Stimulated activated naive CD8-positive, alpha-beta T cell treated with anti-CD3 and anti-CD28 coated beads, Interleukin-15, amount 100 ng/mL, for 72 hours (primary cell): ENCODE data around the gene PHF14.

Experiments
- ATAC-seq: fragments of 150-1000 bp; cut with Tn5 transposase; 2 replicates; pipeline ENCODE4 v1.10.0; 2021; ENCODE audit warnings: mild to moderate bottlenecking, moderate library complexity
- DNase-seq, 2 donors: peaks; one replicate each; pipeline ENCODE4 v3.0.0; 2021 to 2022
- H3K27ac Mint-ChIP-seq, 2 donors: one replicate each; pipeline ENCODE4 v1.8.0; 2022; ENCODE audit warnings: mild to moderate bottlenecking in 2 of 2, mixed read lengths in 2 of 2, moderate library complexity in 2 of 2
- H3K27me3 Mint-ChIP-seq: one replicate; pipeline ENCODE4 v1.8.0; 2022; ENCODE audit warnings: mixed read lengths
- H3K4me1 Mint-ChIP-seq: one replicate; pipeline ENCODE4 v1.8.0; 2022; ENCODE audit warnings: mild to moderate bottlenecking, mixed read lengths
- H3K4me3 Mint-ChIP-seq, 2 donors: one replicate each; pipeline ENCODE4 v1.8.0; 2022; ENCODE audit warnings: mild to moderate bottlenecking in 2 of 2, mixed read lengths in 2 of 2, moderate library complexity in 1 of 2
- H3K9me3 Mint-ChIP-seq, 2 donors: one replicate each; pipeline ENCODE4 v1.8.0; 2022; ENCODE audit warnings: mixed read lengths in 2 of 2

The PHF14 gene

DNA sequence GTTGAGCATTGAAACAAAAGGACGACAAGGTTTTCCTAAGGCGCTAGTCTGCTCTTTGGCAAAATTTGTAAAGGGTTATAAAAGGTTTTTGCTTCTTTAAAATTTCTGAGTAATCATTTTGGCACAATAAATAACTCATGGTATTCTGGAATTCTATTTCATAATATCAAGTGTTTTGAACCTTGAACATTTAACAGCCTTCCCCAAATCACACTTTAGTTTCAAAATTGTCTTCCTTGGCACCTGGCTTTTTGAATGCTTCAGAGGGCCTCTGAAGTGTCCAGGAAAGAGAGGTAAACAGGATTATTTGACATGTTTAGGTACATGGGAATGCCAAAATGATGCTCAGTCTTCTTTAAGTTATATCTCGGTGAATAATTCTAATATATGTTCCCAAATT, 220.8 kb downstream of the PHF14 start:
- Mint-ChIP-seq H3K27me3 (peaks cover 15% of the 10 kb centered on the region), H3K27ac (no peak overlapping the region), H3K4me1 (peaks cover 13% of the 10 kb centered on the region), H3K9me3 (no peaks in the 10 kb centered on the region), H3K4me3 (no peak overlapping the region)
- DNase-seq (no peak), ATAC-seq (no peak)

DNA sequence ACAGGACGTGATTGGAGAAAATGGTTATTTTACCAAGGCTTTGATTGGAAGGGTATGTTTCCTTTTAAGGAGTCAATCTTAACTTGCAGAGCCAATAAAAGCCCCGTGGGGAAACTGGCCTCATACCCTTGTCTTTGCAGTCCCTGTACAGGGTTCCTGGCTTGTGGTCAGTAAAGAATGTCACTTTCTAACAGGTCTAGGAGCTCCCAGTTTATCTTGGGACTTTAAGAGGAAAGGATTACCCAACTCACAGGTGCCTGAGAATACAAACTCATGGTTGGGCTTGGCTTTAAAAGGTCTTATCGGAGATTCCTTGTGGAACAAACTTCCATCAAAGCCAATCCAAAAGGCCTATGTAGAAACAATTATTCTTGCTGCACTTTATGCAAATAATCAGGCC, 221.8 kb downstream of the PHF14 start:
- Mint-ChIP-seq H3K9me3 (no peaks in the 10 kb centered on the region), H3K27ac (no peak overlapping the region), H3K4me3 (no peak overlapping the region), H3K27me3 (peaks cover 15% of the 10 kb centered on the region), H3K4me1 (peaks cover 13% of the 10 kb centered on the region)
- ATAC-seq (no peak), DNase-seq (no peak)

DNA sequence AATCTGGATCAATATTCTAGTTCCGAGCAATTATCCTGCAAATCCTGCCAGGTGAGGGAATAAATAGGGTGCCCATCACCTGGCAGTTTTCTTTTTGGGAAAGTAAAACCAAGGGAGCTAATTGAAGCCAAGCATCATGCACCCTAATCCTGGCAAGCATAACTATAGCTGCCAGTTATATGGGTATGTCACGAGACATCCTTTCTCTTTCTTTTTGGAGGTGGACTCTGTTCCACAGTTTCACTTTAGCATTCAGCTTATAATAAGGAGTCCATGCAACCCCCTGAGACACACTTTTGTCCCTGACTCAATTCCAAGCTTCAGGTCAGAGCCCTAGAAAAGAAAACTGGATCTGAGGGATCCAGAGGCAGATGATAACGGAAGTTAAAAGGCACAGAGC, 222.5 kb downstream of the PHF14 start:
- DNase-seq = no peak
- H3K4me1 Mint-ChIP-seq = peaks cover 13% of the 10 kb centered on the region
- H3K4me3 Mint-ChIP-seq = no peak overlapping the region
- peaks cover 15% of the 10 kb centered on the region for H3K27me3 Mint-ChIP-seq
- H3K27ac Mint-ChIP-seq = no peak overlapping the region
- H3K9me3 Mint-ChIP-seq = no peaks in the 10 kb centered on the region
- ATAC-seq = no peak

DNA sequence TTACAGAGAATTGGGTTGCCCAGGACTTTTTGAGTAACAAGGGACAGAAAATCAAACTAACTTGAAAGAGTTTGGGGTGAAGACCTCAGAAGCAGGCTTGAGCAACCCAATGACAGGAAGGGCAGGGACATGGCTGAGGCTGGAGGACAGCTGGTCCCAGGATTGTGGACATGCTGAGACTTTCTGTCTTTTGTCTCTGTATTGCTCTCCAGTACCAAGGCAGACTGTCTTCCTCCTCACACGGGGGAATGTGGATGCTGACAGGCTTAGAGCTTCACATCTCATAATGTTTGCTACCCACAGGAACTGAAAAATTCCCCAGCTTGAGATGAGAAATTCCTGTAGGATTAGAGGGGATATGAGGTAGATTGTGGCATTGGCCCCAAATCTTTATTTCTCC, 229.6 kb downstream of the PHF14 start:
- no peaks in the 10 kb centered on the region for H3K4me1 Mint-ChIP-seq
- H3K27ac Mint-ChIP-seq = peak overlapping the region in 1 of 2 donors; percentile 54
- H3K27me3 Mint-ChIP-seq = peaks cover 8% of the 10 kb centered on the region
- no peak overlapping the region for H3K4me3 Mint-ChIP-seq
- H3K9me3 Mint-ChIP-seq = no peaks in the 10 kb centered on the region
- DNase-seq = no peak
- ATAC-seq = no peak

DNA sequence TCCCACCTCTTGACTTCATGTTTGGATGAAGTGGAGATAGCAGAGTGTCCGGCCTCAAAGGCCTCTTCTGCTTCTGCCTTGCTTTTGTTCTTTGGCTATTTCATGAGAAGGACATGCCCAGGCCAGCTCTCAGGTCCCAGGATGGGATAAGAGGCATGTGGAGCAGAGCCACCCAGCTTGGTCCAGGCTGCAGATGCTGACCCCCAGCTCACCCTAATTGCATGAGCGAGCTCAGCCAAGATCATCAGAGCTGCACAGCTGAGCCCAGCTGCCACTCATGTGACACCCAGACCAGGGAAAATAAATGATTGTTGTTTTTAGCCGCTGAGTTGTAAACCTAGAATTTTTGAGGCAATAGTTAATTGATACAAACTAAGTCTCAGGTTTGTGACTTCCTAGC, 230.0 kb downstream of the PHF14 start:
- Mint-ChIP-seq H3K27me3 (peaks cover 8% of the 10 kb centered on the region), H3K27ac (no peak overlapping the region), H3K4me1 (no peaks in the 10 kb centered on the region), H3K9me3 (no peaks in the 10 kb centered on the region), H3K4me3 (no peak overlapping the region)
- ATAC-seq = no peak
- no peak for DNase-seq

DNA sequence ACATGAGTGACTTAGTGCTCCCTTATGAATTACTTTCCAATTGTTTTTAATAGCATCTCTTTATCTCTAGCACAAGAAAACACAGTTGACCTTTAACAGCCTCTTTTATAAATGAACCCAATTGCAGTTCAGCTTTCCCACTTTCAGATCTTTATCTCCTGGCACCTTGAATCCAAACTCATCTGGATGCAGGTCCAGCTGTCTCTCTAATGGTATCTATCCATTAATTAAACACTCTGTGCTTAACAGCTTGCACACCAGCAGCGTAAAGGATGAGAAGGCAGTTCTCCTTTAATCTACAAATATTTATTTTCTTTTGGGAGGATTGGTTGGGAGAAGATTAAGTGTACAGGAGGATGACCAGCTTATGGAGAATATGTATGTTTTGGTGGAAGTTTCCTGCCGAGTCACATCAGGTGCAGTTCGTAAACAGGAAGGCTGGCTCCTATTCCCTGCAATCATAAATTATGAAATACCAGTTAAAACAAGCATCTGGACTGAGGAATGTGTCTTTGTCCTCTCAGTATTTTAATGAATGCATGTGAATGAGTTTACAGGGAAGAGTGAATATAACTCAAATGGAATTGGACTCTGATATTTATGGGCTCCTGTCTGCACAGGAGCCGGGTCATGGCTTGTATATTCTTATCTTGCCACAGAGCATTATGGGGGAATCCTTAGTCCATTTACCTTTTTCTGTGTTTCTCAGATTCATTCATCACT, 232.7 kb downstream of the PHF14 start:
- H3K4me1 Mint-ChIP-seq = no peaks in the 10 kb centered on the region
- H3K27me3 Mint-ChIP-seq = peaks cover 8% of the 10 kb centered on the region
- no peak for DNase-seq

DNA sequence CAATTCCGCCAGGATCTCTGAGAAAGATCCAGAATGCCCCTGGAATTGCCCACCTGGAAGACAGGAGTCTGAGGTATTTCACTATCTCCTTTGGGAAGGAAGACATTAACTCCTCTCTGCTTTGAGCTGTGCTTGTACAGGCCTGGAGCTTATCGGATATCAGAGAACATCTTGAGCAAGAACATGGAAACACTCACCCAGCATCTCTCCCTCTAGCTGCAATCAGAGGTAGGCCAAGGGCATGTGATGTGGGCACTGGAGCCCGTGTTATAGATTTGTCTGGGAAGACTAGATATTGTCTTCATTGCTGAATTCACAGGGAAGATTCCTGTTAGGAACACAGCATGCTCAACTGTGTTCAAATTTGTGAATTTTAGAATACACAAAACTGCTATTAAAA, 233.9 kb downstream of the PHF14 start:
- Mint-ChIP-seq H3K27ac (no peak overlapping the region), H3K27me3 (peaks cover 8% of the 10 kb centered on the region), H3K4me3 (no peak overlapping the region), H3K9me3 (no peaks in the 10 kb centered on the region), H3K4me1 (no peaks in the 10 kb centered on the region)
- ATAC-seq (no peak), DNase-seq (no peak)

More for the DNA sequence above, 232.7 kb downstream of the PHF14 start:
- no peaks in the 10 kb centered on the region for H3K9me3 Mint-ChIP-seq
- H3K27ac Mint-ChIP-seq = no peak overlapping the region
- no peak overlapping the region for H3K4me3 Mint-ChIP-seq
- ATAC-seq = no peak

DNA sequence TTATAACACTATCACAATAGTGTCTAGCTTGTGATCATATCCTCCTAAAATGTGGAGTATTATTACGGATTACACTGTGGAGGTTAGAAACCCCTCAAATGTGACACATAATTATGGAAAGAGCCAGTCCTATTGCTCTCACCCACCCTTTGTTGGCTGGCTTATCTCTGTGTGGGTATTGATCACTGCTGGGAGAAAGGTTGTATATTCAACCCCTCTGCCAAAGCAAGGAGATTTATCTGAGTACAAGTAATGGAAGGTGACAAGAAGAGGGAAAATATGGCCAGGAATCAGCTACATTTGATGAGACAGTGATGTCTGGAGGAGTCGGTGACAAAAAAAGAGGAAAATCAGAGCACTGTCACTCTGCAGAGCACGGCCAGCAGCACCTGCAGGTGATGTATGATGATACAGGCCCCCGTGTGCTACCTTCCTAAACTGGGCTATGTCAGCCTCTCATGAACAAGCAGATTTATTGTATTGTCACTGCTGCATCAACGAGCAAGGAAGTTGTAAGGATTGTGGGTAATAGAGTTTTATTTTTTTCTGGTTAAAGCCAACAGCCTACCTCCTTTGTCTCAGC, 235.3 kb downstream of the PHF14 start:
- H3K9me3 Mint-ChIP-seq = no peaks in the 10 kb centered on the region
- no peak overlapping the region for H3K27ac Mint-ChIP-seq
- ATAC-seq (no peak), DNase-seq (no peak)
- H3K4me1 Mint-ChIP-seq = no peaks in the 10 kb centered on the region
- H3K27me3 Mint-ChIP-seq = peaks cover 3% of the 10 kb centered on the region
- no peak overlapping the region for H3K4me3 Mint-ChIP-seq

DNA sequence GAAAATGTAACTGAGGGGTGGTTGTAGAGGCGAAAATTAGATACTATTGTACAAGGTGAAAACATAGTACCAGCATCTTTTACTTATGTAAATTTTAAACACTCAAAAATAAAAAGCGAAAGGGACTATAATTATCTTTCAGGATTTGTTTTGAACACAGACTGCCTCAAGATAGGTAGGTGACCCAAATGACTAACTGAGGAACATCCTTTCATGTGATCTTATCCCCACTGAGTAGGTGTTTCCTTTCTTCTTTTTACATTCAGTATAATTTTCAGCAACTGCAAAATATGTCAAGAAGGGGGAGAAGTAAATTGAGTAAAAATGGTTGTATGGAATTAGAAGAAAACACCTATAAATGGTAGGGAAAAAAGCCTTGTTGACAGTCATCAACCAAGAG, 236.7 kb downstream of the PHF14 start:
- no peak overlapping the region for H3K4me3 Mint-ChIP-seq
- H3K27me3 Mint-ChIP-seq = no peaks in the 10 kb centered on the region
- ATAC-seq (no peak), DNase-seq (no peak)
- H3K4me1 Mint-ChIP-seq = no peaks in the 10 kb centered on the region
- no peak overlapping the region for H3K27ac Mint-ChIP-seq
- H3K9me3 Mint-ChIP-seq = no peaks in the 10 kb centered on the region

DNA sequence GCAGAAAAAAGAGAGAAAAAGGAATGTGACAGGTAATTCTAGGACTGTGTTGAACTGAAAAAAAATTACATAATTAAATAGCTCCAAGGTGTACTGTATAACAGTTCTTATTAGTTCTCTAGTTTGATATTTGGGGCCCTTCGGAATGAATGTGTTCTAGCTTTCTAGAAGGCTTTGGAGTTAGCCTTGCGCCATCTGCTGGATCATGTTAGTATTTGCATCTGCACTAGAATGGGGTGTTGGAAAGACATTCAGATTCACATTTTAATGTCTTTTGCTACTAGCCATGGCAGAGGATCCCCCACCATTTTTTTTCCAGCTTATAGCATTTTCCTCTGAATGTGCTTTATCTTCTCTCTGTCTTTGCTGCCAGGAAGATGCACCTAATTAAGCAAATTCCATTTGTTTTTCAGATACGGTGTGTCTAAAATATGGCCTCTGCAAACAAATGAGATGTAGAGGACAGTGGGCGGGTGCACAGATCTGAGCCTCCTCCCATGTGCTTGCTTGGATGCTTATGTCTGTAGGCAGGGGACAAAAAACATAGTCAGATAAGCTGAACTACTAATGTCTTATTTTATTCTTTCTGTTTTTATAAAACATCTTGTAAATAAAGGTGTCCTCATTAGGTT, 238.5 kb downstream of the PHF14 start:
- peak; percentile 21 to 43 for DNase-seq
- Mint-ChIP-seq H3K27ac (no peak overlapping the region), H3K9me3 (no peaks in the 10 kb centered on the region), H3K27me3 (peaks cover 5% of the 10 kb centered on the region), H3K4me1 (no peaks in the 10 kb centered on the region), H3K4me3 (no peak overlapping the region)
- ATAC-seq = peak; percentile 71

DNA sequence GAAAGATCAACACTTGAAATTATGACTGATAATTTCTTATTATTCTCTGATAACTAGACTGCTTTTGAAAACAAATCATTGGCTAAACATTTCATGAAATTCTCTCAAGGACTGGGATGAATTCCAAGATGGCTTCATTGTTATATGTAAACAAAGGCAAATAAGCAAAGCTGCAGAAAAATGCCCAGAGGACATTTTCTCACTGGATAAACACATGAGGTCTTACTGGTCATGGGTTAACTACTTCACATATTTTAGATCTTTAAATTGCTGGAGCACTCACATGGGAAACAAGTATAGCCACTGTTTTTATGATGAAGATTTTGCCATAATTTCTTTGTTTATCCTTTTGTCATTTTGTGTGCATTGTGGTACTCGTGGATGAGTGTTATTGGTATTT, 239.1 kb downstream of the PHF14 start:
- Mint-ChIP-seq H3K9me3 (no peaks in the 10 kb centered on the region), H3K4me1 (no peaks in the 10 kb centered on the region), H3K27me3 (peaks cover 5% of the 10 kb centered on the region), H3K4me3 (no peak overlapping the region), H3K27ac (no peak overlapping the region)
- ATAC-seq = no peak
- DNase-seq = no peak

DNA sequence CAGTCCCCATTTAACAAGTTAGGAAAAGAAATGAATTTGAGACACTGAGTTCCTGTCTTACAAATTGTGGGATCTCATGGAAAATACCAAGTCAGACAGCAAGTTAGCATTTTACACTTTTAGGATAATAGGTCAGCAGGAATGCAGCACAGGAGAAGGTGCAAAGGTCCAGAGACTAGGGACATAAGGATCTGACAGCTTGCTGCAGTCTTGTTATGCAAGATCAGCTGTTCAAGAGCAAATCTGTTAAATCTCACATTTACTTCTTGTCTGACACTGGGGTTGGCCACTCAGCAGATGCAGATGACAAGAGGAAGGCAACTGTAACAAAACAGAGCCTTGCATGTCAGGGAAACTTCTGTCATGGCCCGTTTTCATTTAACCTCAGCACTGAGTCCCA, 239.6 kb downstream of the PHF14 start:
- Mint-ChIP-seq H3K9me3 (no peaks in the 10 kb centered on the region), H3K27me3 (peaks cover 5% of the 10 kb centered on the region), H3K4me1 (no peaks in the 10 kb centered on the region), H3K4me3 (no peak overlapping the region), H3K27ac (no peak overlapping the region)
- DNase-seq (no peak), ATAC-seq (no peak)

DNA sequence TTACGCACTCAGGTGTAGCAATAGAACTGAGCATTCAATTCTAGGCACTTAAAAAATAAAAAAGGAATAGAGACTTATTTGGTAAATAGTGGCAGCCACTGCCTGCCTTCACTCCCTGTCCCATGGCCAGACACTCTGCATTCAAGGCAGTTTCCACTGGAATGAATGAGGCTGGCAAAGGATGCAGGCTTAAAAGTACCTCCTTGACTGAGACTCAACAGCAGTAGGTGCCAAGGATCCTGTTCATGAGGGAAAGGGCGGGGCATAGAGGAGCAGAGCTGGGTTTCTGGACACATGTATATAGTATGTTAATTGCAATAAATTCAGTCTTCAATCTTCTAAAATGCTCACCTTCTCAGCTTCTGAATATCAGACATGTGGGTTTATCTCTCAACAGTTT, 242.6 kb downstream of the PHF14 start:
- no peaks in the 10 kb centered on the region for H3K4me1 Mint-ChIP-seq

DNA sequence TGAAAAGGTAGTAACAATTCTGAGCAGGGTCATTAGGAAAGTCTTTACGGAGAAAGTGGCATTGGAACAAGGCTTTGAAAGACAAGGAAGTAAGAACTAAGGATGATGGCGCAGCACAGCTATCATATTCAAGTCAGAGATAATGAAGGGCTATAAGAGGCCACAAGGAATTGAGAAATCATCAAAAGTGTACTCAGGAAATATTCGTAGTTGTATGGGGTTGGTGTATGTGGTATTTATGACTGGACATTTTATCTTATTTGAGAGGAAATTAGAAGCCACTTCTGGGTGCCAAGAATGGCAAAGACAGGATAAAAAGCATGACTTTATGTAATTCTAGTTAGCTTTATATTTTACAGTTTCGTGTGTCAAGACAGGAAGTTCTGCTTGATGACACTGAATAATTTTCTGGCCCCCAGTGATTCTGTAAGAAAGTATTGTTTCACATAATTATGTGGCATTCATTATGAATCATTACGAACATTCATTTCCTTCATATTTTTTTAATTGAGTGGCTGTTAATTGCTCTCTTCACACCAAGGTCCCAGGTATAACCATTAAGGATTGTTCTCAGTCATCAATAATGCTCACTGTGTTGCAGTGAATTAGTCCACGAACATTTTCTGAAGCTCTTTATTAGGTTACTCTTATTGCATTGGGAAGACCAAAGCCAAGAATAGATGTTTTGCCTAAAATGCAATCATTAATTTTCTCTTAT, 244.3 kb downstream of the PHF14 start:
- Mint-ChIP-seq H3K9me3 (no peaks in the 10 kb centered on the region), H3K4me3 (no peak overlapping the region), H3K4me1 (no peaks in the 10 kb centered on the region), H3K27ac (no peak overlapping the region), H3K27me3 (peaks cover 15% of the 10 kb centered on the region)
- ATAC-seq = peak; percentile 40
- DNase-seq = no peak

More for the DNA sequence above, 242.6 kb downstream of the PHF14 start:
- ATAC-seq = no peak
- Mint-ChIP-seq H3K9me3 (no peaks in the 10 kb centered on the region), H3K4me3 (no peak overlapping the region), H3K27ac (no peak overlapping the region), H3K27me3 (peaks cover 14% of the 10 kb centered on the region)
- DNase-seq = no peak
